IPS-20b (cell line): ENCODE measurements around the gene ASPHD1.
"Not testable (repeated sequence)": the region's sequence is repeated elsewhere in the genome, so short reads cannot be mapped to it uniquely, and the experiment has no call there.

ENCODE experiments used
- H3K27ac ChIP-seq: one replicate; pipeline ENCODE4 v1.5.1; 2013; ENCODE audit warnings: low read length
- H3K27me3 ChIP-seq: 2 replicates; pipeline ENCODE4 v1.6.1; 2013; ENCODE audit warnings: mild to moderate bottlenecking, low read length, inconsistent platforms; ENCODE audit not compliant: insufficient read depth
- H3K36me3 ChIP-seq: 2 replicates; pipeline ENCODE4 v1.6.1; 2013; ENCODE audit warnings: low read depth, mild to moderate bottlenecking, inconsistent platforms, low read length, moderate library complexity; ENCODE audit not compliant: insufficient read depth
- H3K4me1 ChIP-seq: 2 replicates; pipeline ENCODE4 v1.6.1; 2013; ENCODE audit warnings: mild to moderate bottlenecking, control low read depth, inconsistent platforms, low read length, moderate library complexity; ENCODE audit not compliant: insufficient read depth
- H3K4me3 ChIP-seq: 2 replicates; pipeline ENCODE4 v1.5.1; 2013; ENCODE audit warnings: mild to moderate bottlenecking, low read length, inconsistent platforms
- H3K9ac ChIP-seq: 2 replicates; pipeline ENCODE4 v1.6.1; 2013; ENCODE audit warnings: low read depth, mild to moderate bottlenecking, inconsistent platforms, low read length, moderate library complexity
- H3K9me3 ChIP-seq: 2 replicates; pipeline ENCODE4 v1.6.1; 2013; ENCODE audit warnings: mild to moderate bottlenecking, low read depth, low read length, inconsistent platforms; ENCODE audit not compliant: insufficient read depth

Gene ASPHD1

GRCh38 chr16:29864205-29864604, 36.1 kb upstream of the ASPHD1 start:
- no peak overlapping the region for H3K27ac ChIP-seq
- no peak overlapping the region for H3K9ac ChIP-seq
- no peak overlapping the region for H3K4me3 ChIP-seq
- H3K27me3 ChIP-seq, result no peaks in the 10 kb centered on the region
- no peaks in the 10 kb centered on the region for H3K4me1 ChIP-seq
- no peaks in the 10 kb centered on the region for H3K9me3 ChIP-seq
- H3K36me3 ChIP-seq, result peaks cover 16% of the 10 kb centered on the region

GRCh38 chr16:29868396-29869009, 31.8 kb upstream of the ASPHD1 start:
- no peak overlapping the region for H3K9ac ChIP-seq
- H3K36me3 ChIP-seq, result 0 out of 2 replicates have a peak, but pooled peaks cover 5% of the 10 kb centered on the region
- no peak overlapping the region for H3K4me3 ChIP-seq
- H3K27me3 ChIP-seq, result no peaks in the 10 kb centered on the region
- no peaks in the 10 kb centered on the region for H3K9me3 ChIP-seq
- no peak overlapping the region for H3K27ac ChIP-seq
- no peaks in the 10 kb centered on the region for H3K4me1 ChIP-seq

DNA sequence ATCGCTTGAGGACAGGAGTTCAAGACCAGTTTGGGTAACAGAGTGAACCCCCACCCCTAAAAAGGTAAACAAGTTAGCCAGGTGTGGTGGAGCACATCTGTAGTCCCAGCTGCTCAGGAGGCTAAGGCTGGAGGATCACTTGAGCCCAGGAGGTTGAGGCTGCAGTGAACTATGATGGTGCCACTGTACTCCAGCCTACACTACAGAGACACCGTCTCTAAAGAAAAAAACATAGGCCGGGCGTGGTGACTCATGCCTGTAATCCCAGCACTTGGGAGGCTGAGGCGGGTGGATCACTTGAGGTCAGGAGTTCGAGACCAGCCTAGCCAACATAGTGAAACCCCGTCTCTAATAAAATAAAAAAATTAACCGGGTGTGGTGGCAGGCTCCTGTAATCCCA, 31.2 kb upstream of the ASPHD1 start:
- H3K27me3 ChIP-seq, H3K4me3 ChIP-seq, H3K9ac ChIP-seq, H3K4me1 ChIP-seq, H3K9me3 ChIP-seq, H3K27ac ChIP-seq, H3K36me3 ChIP-seq: not testable (repeated sequence)

DNA sequence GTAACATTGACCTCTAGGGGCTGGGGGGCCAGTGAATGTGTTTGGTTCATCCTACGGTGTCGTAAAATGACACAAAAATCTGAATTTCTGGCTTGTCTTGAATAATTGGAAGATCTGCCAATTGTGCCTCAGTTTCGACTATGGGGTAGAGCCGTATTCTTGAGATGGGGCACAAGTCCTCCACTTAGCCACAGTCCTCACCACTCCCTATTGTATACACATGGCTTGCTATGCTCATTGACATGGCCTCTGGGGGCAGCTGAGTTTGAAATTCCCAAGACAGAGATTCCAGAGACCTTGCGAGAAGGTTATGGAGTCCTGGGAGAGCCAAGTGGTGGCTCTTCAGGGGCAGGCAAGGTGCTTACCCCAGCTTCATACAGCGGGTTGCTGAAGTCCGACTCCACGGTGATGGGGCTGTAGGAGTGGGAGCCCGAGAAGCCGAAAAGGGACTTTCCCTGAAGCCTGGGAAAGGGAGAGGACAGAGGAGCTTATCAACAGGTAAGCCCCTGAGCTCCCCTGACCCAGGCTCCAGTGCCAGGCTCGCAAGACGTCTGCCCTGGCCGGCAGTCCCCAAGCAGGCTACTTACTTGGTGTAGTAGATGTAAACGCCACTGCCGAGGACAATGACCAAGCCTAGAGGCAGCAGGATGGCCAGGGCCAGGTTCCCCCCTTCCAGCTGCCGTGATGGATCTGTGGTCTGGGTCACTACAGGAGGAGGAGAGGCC, 28.3 kb upstream of the ASPHD1 start:
- Histone ChIP-seq H3K4me1 (no peaks in the 10 kb centered on the region), H3K9ac (no peak overlapping the region), H3K4me3 (no peak overlapping the region)

GRCh38 chr16:29873319-29873718, 27.0 kb upstream of the ASPHD1 start:
- Histone ChIP-seq H3K36me3 (0 out of 2 replicates have a peak, but pooled peaks cover 5% of the 10 kb centered on the region), H3K27ac (no peak overlapping the region), H3K9me3 (no peaks in the 10 kb centered on the region), H3K9ac (no peak overlapping the region), H3K4me1 (no peaks in the 10 kb centered on the region), H3K4me3 (no peak overlapping the region), H3K27me3 (peaks cover 15% of the 10 kb centered on the region)

More for the DNA sequence above, 28.3 kb upstream of the ASPHD1 start:
- Histone ChIP-seq H3K9me3 (no peaks in the 10 kb centered on the region), H3K27ac (no peak overlapping the region), H3K27me3 (peaks cover 13% of the 10 kb centered on the region), H3K36me3 (0 out of 2 replicates have a peak, but pooled peaks cover 5% of the 10 kb centered on the region)

GRCh38 chr16:29875206-29875605, 25.1 kb upstream of the ASPHD1 start:
- Histone ChIP-seq H3K9me3 (no peaks in the 10 kb centered on the region), H3K27ac (no peak overlapping the region), H3K36me3 (peaks cover 10% of the 10 kb centered on the region; the same call in 1 of the 2 replicates), H3K9ac (no peak overlapping the region), H3K4me1 (no peaks in the 10 kb centered on the region), H3K4me3 (no peak overlapping the region), H3K27me3 (peaks cover 15% of the 10 kb centered on the region)

DNA sequence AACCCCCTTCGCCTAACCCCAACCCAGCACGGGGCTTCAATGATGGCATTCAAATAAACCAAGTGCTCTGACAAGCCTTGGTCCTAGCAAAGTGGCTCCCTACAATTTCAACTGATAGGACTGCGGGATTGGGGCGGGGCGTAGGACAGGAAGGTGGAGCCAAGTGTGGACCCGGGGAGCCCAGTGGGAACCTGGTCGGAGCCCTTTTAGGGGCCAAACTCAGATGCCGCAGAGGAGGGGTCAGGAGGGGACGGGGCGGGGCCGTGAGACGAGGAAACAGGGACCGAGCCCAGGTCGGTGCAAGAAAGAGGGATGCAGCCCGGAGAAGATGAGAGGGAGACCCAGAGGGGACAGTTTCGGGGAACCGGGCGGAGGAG, 24.1 kb upstream of the ASPHD1 start:
- no peak overlapping the region for H3K9ac ChIP-seq
- no peaks in the 10 kb centered on the region for H3K4me1 ChIP-seq
- no peak overlapping the region for H3K27ac ChIP-seq
- H3K36me3 ChIP-seq, result peaks cover 9% of the 10 kb centered on the region; the same call in 1 of the 2 replicates
- peak overlapping the region; percentile 76 for H3K4me3 ChIP-seq
- peaks cover 15% of the 10 kb centered on the region for H3K27me3 ChIP-seq
- H3K9me3 ChIP-seq, result no peaks in the 10 kb centered on the region

DNA sequence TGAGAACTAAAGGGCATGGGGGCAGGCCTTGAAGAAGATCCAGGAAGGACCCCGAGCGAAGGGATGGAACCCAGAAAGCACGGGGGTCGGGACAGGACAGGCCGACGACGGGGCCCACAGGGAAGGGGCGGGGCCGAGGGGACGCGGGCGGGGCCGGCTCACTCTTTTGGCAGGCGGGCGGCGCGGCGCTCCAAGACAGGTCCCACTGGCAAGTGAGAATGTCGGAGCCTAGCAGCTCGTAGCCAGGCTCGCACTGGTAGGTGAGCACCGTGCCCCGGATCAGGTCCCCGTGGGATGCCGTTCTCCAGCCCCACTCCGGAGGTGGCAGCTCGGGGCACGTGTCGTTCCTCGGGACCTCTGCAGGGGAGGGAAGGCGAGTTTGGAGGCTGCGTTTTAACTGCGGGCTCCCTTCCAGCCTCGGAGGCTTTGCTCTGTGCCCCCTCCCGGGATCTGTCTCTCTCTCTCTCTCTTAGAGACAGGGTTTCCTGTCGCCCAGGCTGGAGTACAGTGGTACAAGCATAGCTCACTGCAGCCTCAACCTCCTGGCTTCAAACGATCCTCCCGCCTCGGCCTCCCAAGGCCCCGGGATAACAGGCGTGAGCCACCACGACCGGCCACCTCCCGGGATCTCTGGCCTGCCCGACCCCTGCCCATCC, 23.6 kb upstream of the ASPHD1 start:
- Histone ChIP-seq H3K4me1 (no peaks in the 10 kb centered on the region), H3K27ac (no peak overlapping the region), H3K9ac (peak overlapping the region; percentile 32; the same call in 1 of the 2 replicates), H3K9me3 (no peaks in the 10 kb centered on the region), H3K27me3 (peaks cover 15% of the 10 kb centered on the region), H3K4me3 (peak overlapping the region; percentile 76), H3K36me3 (peaks cover 5% of the 10 kb centered on the region; the same call in 1 of the 2 replicates)

DNA sequence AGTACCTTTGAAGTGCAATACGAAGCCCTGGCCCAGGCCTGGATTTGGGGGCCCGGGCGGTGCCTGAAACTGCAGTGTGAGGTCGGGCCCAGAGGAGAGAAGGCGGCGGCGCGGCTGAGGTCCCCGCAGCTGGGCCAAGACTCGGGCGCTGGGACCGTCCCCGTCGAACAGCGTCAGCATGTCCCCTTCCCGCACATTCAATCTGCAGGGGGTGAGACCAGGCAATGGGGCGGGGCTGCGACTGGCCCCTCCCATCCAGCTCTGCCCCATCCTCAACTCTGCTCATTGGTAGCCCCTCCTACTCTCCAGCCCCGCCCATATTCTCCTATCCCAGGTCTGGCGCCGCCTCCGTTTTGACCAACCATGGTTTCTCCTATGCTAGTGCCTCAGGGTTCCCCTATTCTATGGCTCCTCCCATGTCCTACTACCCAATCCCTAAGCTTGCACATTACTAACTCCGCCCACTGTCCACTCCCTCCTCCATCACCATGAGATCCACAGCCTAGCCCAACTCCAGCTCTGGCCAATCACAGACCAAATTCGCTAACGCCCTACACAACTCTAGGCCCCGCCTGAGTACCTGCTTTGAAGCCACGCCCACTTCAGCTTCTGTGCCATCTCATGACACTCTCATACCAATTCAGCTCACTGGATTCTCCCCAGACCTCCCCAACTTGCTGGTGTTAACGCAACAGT, 22.9 kb upstream of the ASPHD1 start:
- Histone ChIP-seq H3K9ac (peak overlapping the region; percentile 32; the same call in 1 of the 2 replicates), H3K36me3 (peaks cover 5% of the 10 kb centered on the region; the same call in 1 of the 2 replicates), H3K9me3 (no peaks in the 10 kb centered on the region), H3K4me1 (no peaks in the 10 kb centered on the region), H3K27ac (no peak overlapping the region), H3K27me3 (peaks cover 15% of the 10 kb centered on the region), H3K4me3 (peak overlapping the region; percentile 76)

GRCh38 chr16:29878172-29878571, 22.1 kb upstream of the ASPHD1 start:
- peaks cover 5% of the 10 kb centered on the region; the same call in 1 of the 2 replicates for H3K36me3 ChIP-seq
- H3K9ac ChIP-seq, result peak overlapping the region; percentile 2; the same call in 1 of the 2 replicates
- no peaks in the 10 kb centered on the region for H3K4me1 ChIP-seq
- 0 out of 2 replicates have a peak overlapping the region, but pooled peaks have one; percentile 10 for H3K4me3 ChIP-seq
- H3K27me3 ChIP-seq, result peaks cover 15% of the 10 kb centered on the region
- no peaks in the 10 kb centered on the region for H3K9me3 ChIP-seq
- H3K27ac ChIP-seq, result no peak overlapping the region

GRCh38 chr16:29881050-29881449, 19.2 kb upstream of the ASPHD1 start:
- Histone ChIP-seq H3K4me3 (no peak overlapping the region), H3K27me3 (peaks cover 11% of the 10 kb centered on the region), H3K36me3 (peaks cover 14% of the 10 kb centered on the region; the same call in 1 of the 2 replicates), H3K27ac (no peak overlapping the region), H3K9me3 (no peaks in the 10 kb centered on the region), H3K9ac (no peak overlapping the region), H3K4me1 (no peaks in the 10 kb centered on the region)
